Neural progenitor cell (in vitro differentiated cells): ENCODE data around the gene TRMT61A. TPM values are rescaled to one million over a fixed set of nuclear protein-coding genes. Genes with fewer than 3 reads are reported as not detected.

Source experiments
- DNase-seq: peaks from one replicate; pipeline ENCODE4 v3.0.0-alpha.2; 2016; ENCODE audit warnings: low spot score
- H2AFZ ChIP-seq: fragments of 200-600 bp; sonication (generic); replicated peaks from 2 replicates; pipeline ENCODE4 v1.6.1; 2016; ENCODE audit warnings: antibody characterized with exemption
- H3F3A ChIP-seq: fragments of 200-600 bp; sonication (generic); 2 replicates; pipeline ENCODE4 v1.6.1; 2016; ENCODE audit warnings: antibody characterized with exemption, low read depth
- H3K27ac ChIP-seq: fragments of 200-600 bp; sonication (generic); 2 replicates; pipeline ENCODE4 v1.5.1; 2016; ENCODE audit warnings: mild to moderate bottlenecking
- H3K27me3 ChIP-seq: fragments of 200-600 bp; sonication (generic); 2 replicates; pipeline ENCODE4 v1.6.1; 2016; ENCODE audit warnings: mild to moderate bottlenecking, moderate library complexity
- H3K36me3 ChIP-seq: fragments of 200-600 bp; sonication (generic); 2 replicates; pipeline ENCODE4 v1.5.1; 2016
- H3K4me1 ChIP-seq: fragments of 200-600 bp; sonication (generic); 2 replicates; pipeline ENCODE4 v1.6.1; 2016; ENCODE audit warnings: mixed run types
- H3K4me2 ChIP-seq: fragments of 200-600 bp; sonication (generic); 2 replicates; pipeline ENCODE4 v1.6.1; 2016
- H3K4me3 ChIP-seq: fragments of 200-600 bp; sonication (generic); 2 replicates; pipeline ENCODE4 v1.5.1; 2016
- H3K79me2 ChIP-seq: fragments of 200-600 bp; sonication (generic); 2 replicates; pipeline ENCODE4 v1.6.1; 2016; ENCODE audit warnings: low read depth
- H3K9ac ChIP-seq: fragments of 200-600 bp; sonication (generic); 2 replicates; pipeline ENCODE4 v1.6.1; 2016
- H3K9me3 ChIP-seq: fragments of 200-600 bp; sonication (generic); 2 replicates; pipeline ENCODE4 v1.5.1; 2016; ENCODE audit warnings: low read depth
- H4K20me1 ChIP-seq: fragments of 200-600 bp; sonication (generic); 2 replicates; pipeline ENCODE4 v1.6.1; 2016; ENCODE audit warnings: low read depth
- H3K27ac Mint-ChIP-seq: 3 replicates; pipeline ENCODE4 v1.8.0; 2021; ENCODE audit warnings: mixed read lengths
- H3K27me3 Mint-ChIP-seq: 2 replicates; pipeline ENCODE4 v1.8.0; 2022; ENCODE audit warnings: low read depth, mild to moderate bottlenecking, inconsistent platforms, moderate library complexity, mixed read lengths; ENCODE audit not compliant: insufficient read depth
- H3K36me3 Mint-ChIP-seq: 3 replicates; pipeline ENCODE4 v1.8.0; 2021; ENCODE audit warnings: mixed read lengths
- H3K4me1 Mint-ChIP-seq: 3 replicates; pipeline ENCODE4 v1.8.0; 2021; ENCODE audit warnings: mixed read lengths
- H3K4me3 Mint-ChIP-seq: 3 replicates; pipeline ENCODE4 v1.8.0; 2021; ENCODE audit warnings: mild to moderate bottlenecking, moderate library complexity, mixed read lengths
- H3K9me3 Mint-ChIP-seq: 3 replicates; pipeline ENCODE4 v1.8.0; 2020; ENCODE audit warnings: mixed read lengths
- CTCF ChIP-seq: fragments of 200-600 bp; sonication (generic); IDR thresholded peaks from 2 replicates; pipeline ENCODE4 v1.5.1; 2017; ENCODE audit warnings: antibody characterized with exemption, mild to moderate bottlenecking
- EZH2 ChIP-seq: fragments of 200-600 bp; sonication (generic); IDR thresholded peaks from 2 replicates; pipeline ENCODE4 v1.6.1; 2017; ENCODE audit warnings: antibody characterized with exemption, mild to moderate bottlenecking, moderate library complexity
- EZH2phosphoT487 ChIP-seq: fragments of 200-600 bp; sonication (generic); IDR thresholded peaks from 2 replicates; pipeline ENCODE4 v1.6.1; 2017; ENCODE audit warnings: antibody characterized with exemption
- total RNA-seq: library from RNA; depleted of rRNA; stranded (reverse); fragments of >200 nt; gene quantifications from 2 replicates; pipeline ENCODE4 v1.2.3, GENCODE V29; 2015; ENCODE audit warnings: low replicate concordance

Gene TRMT61A
- total RNA-seq, 1 donor from 2014 or later = 1.2 TPM

GRCh38 chr14:103533999-103534575, 5.1 kb downstream of the TRMT61A start:
- H3K36me3 Mint-ChIP-seq = peaks cover 2% of the 10 kb centered on the region
- peaks cover 8% of the 10 kb centered on the region for H3K4me1 Mint-ChIP-seq
- H3K4me3 Mint-ChIP-seq = no peak overlapping the region
- no peaks in the 10 kb centered on the region for H3K9me3 ChIP-seq
- H3K4me3 ChIP-seq = no peak overlapping the region
- no peaks in the 10 kb centered on the region for H3K36me3 ChIP-seq
- no peak for DNase-seq
- H4K20me1 ChIP-seq = peaks cover 28% of the 10 kb centered on the region
- no peak overlapping the region for H2AFZ ChIP-seq
- peaks cover 17% of the 10 kb centered on the region for H3K79me2 ChIP-seq
- H3K4me1 ChIP-seq = peaks cover 4% of the 10 kb centered on the region
- no peaks in the 10 kb centered on the region for H3K27me3 ChIP-seq
- no peaks in the 10 kb centered on the region for H3K9me3 Mint-ChIP-seq
- H3K27ac ChIP-seq = no peak overlapping the region
- no peak overlapping the region for H3K27ac Mint-ChIP-seq
- H3K4me2 ChIP-seq = no peak overlapping the region
- peaks cover 4% of the 10 kb centered on the region for H3K27me3 Mint-ChIP-seq
- no peaks in the 10 kb centered on the region for H3F3A ChIP-seq
- TF ChIP-seq CTCF = no peak
- TF ChIP-seq EZH2phosphoT487 = no peak
- TF ChIP-seq EZH2 = no peak
- no peak overlapping the region for H3K9ac ChIP-seq

- no peak overlapping the region for H3K4me3 ChIP-seq
- peaks cover 24% of the 10 kb centered on the region for H4K20me1 ChIP-seq
- H3K4me1 Mint-ChIP-seq = peaks cover 10% of the 10 kb centered on the region
- H3K27me3 ChIP-seq = no peaks in the 10 kb centered on the region
- peaks cover 12% of the 10 kb centered on the region for H3K79me2 ChIP-seq
- no peaks in the 10 kb centered on the region for H3K36me3 ChIP-seq
- peaks cover 3% of the 10 kb centered on the region for H3K4me1 ChIP-seq
- H3F3A ChIP-seq = no peaks in the 10 kb centered on the region
- no peak overlapping the region for H3K9ac ChIP-seq
- H3K36me3 Mint-ChIP-seq = peaks cover 2% of the 10 kb centered on the region
- no peak overlapping the region for H3K4me2 ChIP-seq
- H2AFZ ChIP-seq = no peak overlapping the region
- H3K9me3 Mint-ChIP-seq = no peaks in the 10 kb centered on the region
- no peak overlapping the region for H3K27ac ChIP-seq
- H3K4me3 Mint-ChIP-seq = no peak overlapping the region
- no peak for DNase-seq
- peaks cover 4% of the 10 kb centered on the region for H3K27me3 Mint-ChIP-seq
- H3K27ac Mint-ChIP-seq = no peak overlapping the region
- TF ChIP-seq EZH2 (no peak), EZH2phosphoT487 (no peak), CTCF (no peak)
- H3K9me3 ChIP-seq = no peaks in the 10 kb centered on the region
Observed at GRCh38 chr14:103534576-103535061, 5.6 kb downstream of the TRMT61A start.

GRCh38 chr14:103535081-103535890, 6.3 kb downstream of the TRMT61A start:
- peaks cover 17% of the 10 kb centered on the region for H4K20me1 ChIP-seq
- H3K4me3 ChIP-seq = no peak overlapping the region
- H3K27ac ChIP-seq = no peak overlapping the region
- H3F3A ChIP-seq = peaks cover 3% of the 10 kb centered on the region
- no peaks in the 10 kb centered on the region for H3K9me3 ChIP-seq
- H3K36me3 ChIP-seq = no peaks in the 10 kb centered on the region
- peaks cover 5% of the 10 kb centered on the region for H3K79me2 ChIP-seq
- H3K36me3 Mint-ChIP-seq = peaks cover 2% of the 10 kb centered on the region
- no peak overlapping the region for H2AFZ ChIP-seq
- no peaks in the 10 kb centered on the region for H3K9me3 Mint-ChIP-seq
- no peaks in the 10 kb centered on the region for H3K27me3 ChIP-seq
- H3K27me3 Mint-ChIP-seq = peaks cover 2% of the 10 kb centered on the region
- no peak overlapping the region for H3K4me2 ChIP-seq
- no peak overlapping the region for H3K9ac ChIP-seq
- no peak for TF ChIP-seq CTCF
- no peak for TF ChIP-seq EZH2phosphoT487
- no peak for TF ChIP-seq EZH2
- DNase-seq = no peak
- H3K4me1 Mint-ChIP-seq = peaks cover 11% of the 10 kb centered on the region
- no peak overlapping the region for H3K4me3 Mint-ChIP-seq
- no peak overlapping the region for H3K27ac Mint-ChIP-seq
- H3K4me1 ChIP-seq = peaks cover 3% of the 10 kb centered on the region
